Natural killer cell (primary cell): Measurements from ENCODE around the gene CWF19L2. TPM values are rescaled to one million over a fixed set of nuclear protein-coding genes. Genes with fewer than 3 reads are reported as not detected.

Experiments used
- ATAC-seq, 3 donors: fragments of 150-1000 bp in 2 of 3; fragments of 200-7000 bp in 1 of 3; cut with Tn5 transposase; 1 replicate in 1 of 3; 2 replicates in 2 of 3; pipeline ENCODE4 v1.10.0; 2021; ENCODE audit warnings: mild to moderate bottlenecking in 2 of 3, moderate library complexity in 2 of 3
- DNase-seq, 2 donors: peaks; one replicate each; pipeline versions ENCODE4 v3.0.0 to v3.0.0-alpha.2; 2013 to 2021; ENCODE audit warnings: mixed read lengths in 1 of 2
- H3K27ac ChIP-seq: one replicate; pipeline ENCODE4 v1.5.1; 2013; ENCODE audit warnings: mild to moderate bottlenecking, low read length
- H3K27me3 ChIP-seq: one replicate; pipeline ENCODE4 v1.6.1; 2013; ENCODE audit warnings: low read length; ENCODE audit not compliant: control insufficient read depth, insufficient read depth
- H3K36me3 ChIP-seq: one replicate; pipeline ENCODE4 v1.6.1; 2013; ENCODE audit warnings: low read length; ENCODE audit not compliant: control insufficient read depth, insufficient read depth
- H3K4me1 ChIP-seq: one replicate; pipeline ENCODE4 v1.6.1; 2013; ENCODE audit warnings: low read length; ENCODE audit not compliant: control insufficient read depth, insufficient read depth
- H3K4me3 ChIP-seq: one replicate; pipeline ENCODE4 v1.5.1; 2013; ENCODE audit warnings: low read length
- H3K9me3 ChIP-seq: one replicate; pipeline ENCODE4 v1.6.1; 2013; ENCODE audit warnings: low read length; ENCODE audit not compliant: control insufficient read depth, insufficient read depth
- H3K27ac Mint-ChIP-seq, 2 donors: one replicate each; pipeline ENCODE4 v1.8.0; 2022; ENCODE audit warnings: mild to moderate bottlenecking in 2 of 2, mixed read lengths in 2 of 2, moderate library complexity in 1 of 2
- H3K27me3 Mint-ChIP-seq, 2 donors: one replicate each; pipeline ENCODE4 v1.8.0; 2022; ENCODE audit warnings: low read depth in 2 of 2, mixed read lengths in 2 of 2
- H3K36me3 Mint-ChIP-seq: one replicate; pipeline ENCODE4 v1.8.0; 2022; ENCODE audit warnings: mixed read lengths
- H3K4me1 Mint-ChIP-seq, 2 donors: one replicate each; pipeline ENCODE4 v1.8.0; 2022; ENCODE audit warnings: mixed read lengths in 2 of 2
- H3K4me3 Mint-ChIP-seq: one replicate; pipeline ENCODE4 v1.8.0; 2022; ENCODE audit warnings: mild to moderate bottlenecking, moderate library complexity, mixed read lengths
- H3K9me3 Mint-ChIP-seq, 2 donors: one replicate each; pipeline ENCODE4 v1.8.0; 2022; ENCODE audit warnings: mixed read lengths in 2 of 2
- WGBS: methylation state at CpG from one replicate; pipeline ENCODE4 v1.1.7; 2013; ENCODE audit warnings: missing lambda C conversion rate; ENCODE audit not compliant: insufficient coverage; 5-methylcytosine and 5-hydroxymethylcytosine counted together
- intact Hi-C: fragments of 100-400 bp; cut with micrococcal nuclease; formaldehyde crosslinking; loops from one replicate; pipeline ENCODE4 v1.14.2; 2022
- total RNA-seq, 4 donors: library from RNA; stranded (reverse); fragments of 120-200 nt in 1 of 4; gene quantifications; one replicate each; pipeline versions ENCODE4 v1.2.3 to v1.2.4, GENCODE V29; 2013 to 2022
- TF ChIP-seq, protein P1 (sequence below): fragments of 200-600 bp; IDR thresholded peaks from one replicate; pipeline ENCODE4 v1.8.0; 2022; ENCODE audit warnings: antibody characterized with exemption

Gene CWF19L2
- total RNA-seq, 3 donors from 2014 or later (not counting 1 experiment from before 2014, with no cell fraction given): 25.8 to 34.8 (median 28.0) TPM

DNA sequence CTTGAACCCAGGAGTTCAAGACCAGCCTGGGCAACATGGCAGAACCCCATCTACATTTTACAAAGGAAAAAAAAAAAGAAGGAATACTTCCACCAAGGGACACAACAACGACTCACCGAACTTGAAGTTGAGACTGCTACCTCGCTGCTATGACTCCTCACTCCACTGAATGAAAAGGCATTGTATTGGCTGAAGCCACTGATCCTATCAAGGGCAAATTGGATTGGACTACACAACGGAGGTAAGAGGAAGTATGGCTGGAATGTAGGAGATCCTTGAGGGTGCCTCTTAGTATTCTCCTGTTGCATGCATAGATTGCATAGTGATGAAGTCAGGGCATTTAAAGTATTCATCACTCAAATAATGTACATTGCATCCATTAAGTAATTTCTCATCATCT lies 97.9 kb downstream of the CWF19L2 start:
- WGBS: 100% methylated on average over 4 of the region's 4 CpGs
- Histone ChIP-seq H3K9me3 (no peaks in the 10 kb centered on the region), H3K4me1 (no peaks in the 10 kb centered on the region), H3K27ac (no peak overlapping the region), H3K4me3 (no peak overlapping the region), H3K27me3 (no peaks in the 10 kb centered on the region), H3K36me3 (no peaks in the 10 kb centered on the region)
- TF ChIP-seq, protein P1, sequence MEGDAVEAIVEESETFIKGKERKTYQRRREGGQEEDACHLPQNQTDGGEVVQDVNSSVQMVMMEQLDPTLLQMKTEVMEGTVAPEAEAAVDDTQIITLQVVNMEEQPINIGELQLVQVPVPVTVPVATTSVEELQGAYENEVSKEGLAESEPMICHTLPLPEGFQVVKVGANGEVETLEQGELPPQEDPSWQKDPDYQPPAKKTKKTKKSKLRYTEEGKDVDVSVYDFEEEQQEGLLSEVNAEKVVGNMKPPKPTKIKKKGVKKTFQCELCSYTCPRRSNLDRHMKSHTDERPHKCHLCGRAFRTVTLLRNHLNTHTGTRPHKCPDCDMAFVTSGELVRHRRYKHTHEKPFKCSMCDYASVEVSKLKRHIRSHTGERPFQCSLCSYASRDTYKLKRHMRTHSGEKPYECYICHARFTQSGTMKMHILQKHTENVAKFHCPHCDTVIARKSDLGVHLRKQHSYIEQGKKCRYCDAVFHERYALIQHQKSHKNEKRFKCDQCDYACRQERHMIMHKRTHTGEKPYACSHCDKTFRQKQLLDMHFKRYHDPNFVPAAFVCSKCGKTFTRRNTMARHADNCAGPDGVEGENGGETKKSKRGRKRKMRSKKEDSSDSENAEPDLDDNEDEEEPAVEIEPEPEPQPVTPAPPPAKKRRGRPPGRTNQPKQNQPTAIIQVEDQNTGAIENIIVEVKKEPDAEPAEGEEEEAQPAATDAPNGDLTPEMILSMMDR: no peak
- peaks cover 5 to 9% of the 10 kb centered on the region in 2 donors for H3K4me1 Mint-ChIP-seq
- intact Hi-C loops: no loop called here
- peaks cover 0 to 2% of the 10 kb centered on the region in 2 donors for H3K9me3 Mint-ChIP-seq
- ATAC-seq (no peak), DNase-seq (no peak)
- no peaks in the 10 kb centered on the region for H3K27me3 Mint-ChIP-seq
- no peak overlapping the region for H3K4me3 Mint-ChIP-seq
- no peak overlapping the region for H3K27ac Mint-ChIP-seq
- H3K36me3 Mint-ChIP-seq: peaks cover 14% of the 10 kb centered on the region

DNA sequence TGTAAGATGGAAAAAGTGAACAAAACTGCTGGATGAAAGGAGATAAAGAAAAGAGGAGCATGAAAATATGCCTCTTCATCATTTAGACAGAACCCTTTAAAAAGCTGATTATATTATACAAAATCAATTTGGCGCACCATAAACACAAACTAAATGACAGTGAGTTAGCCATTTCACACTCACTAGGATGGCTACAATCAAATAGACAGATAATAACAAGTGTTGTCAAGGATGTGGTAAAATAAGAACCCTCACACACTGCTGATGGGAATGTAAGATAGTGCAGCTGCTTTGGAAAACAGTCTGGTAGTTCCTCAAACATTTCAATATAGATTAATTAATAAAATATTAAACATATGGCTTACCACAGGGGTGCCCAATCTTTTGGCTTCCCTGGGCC lies 99.7 kb downstream of the CWF19L2 start:
- DNase-seq (no peak), ATAC-seq (no peak)
- H3K4me1 Mint-ChIP-seq: peaks cover 5 to 9% of the 10 kb centered on the region in 2 donors
- intact Hi-C loops: no loop called here
- Histone ChIP-seq H3K4me1 (no peaks in the 10 kb centered on the region), H3K27ac (no peak overlapping the region), H3K4me3 (no peak overlapping the region), H3K27me3 (no peaks in the 10 kb centered on the region), H3K36me3 (peaks cover 4% of the 10 kb centered on the region), H3K9me3 (no peaks in the 10 kb centered on the region)
- TF ChIP-seq, protein P1: no peak
- H3K9me3 Mint-ChIP-seq: peaks cover 0 to 2% of the 10 kb centered on the region in 2 donors
- no peaks in the 10 kb centered on the region for H3K27me3 Mint-ChIP-seq
- H3K4me3 Mint-ChIP-seq: no peak overlapping the region
- WGBS: no CpG with 5 or more reads among the region's 1 CpG
- H3K36me3 Mint-ChIP-seq: peaks cover 14% of the 10 kb centered on the region
- H3K27ac Mint-ChIP-seq: no peak overlapping the region

DNA sequence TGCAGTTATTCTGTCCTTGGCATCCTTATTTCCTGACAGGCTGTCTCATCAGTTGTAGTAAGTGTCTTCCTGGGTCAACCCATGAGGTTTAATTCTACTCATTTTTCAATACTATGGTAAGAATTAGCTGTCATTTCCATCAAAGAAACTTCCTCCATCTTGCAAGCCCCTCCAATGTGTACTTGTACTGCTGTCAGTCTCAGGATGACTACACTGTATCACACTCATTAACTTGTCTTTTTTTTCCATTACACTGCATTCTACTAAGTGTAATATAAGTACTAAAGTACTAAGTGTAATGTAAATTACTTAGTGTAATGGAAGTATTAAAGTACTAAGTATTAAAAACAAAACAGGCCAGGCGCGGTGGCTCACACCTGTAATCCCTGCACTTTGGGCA lies 102.8 kb downstream of the CWF19L2 start:
- Histone ChIP-seq H3K4me3 (no peak overlapping the region), H3K4me1 (no peaks in the 10 kb centered on the region), H3K27ac (no peak overlapping the region), H3K36me3 (peaks cover 18% of the 10 kb centered on the region), H3K27me3 (no peaks in the 10 kb centered on the region), H3K9me3 (no peaks in the 10 kb centered on the region)
- DNase-seq (no peak), ATAC-seq (no peak)
- Mint-ChIP-seq H3K36me3 (no peaks in the 10 kb centered on the region), H3K4me1 (peaks cover 8 to 14% of the 10 kb centered on the region in 2 donors), H3K9me3 (no peaks in the 10 kb centered on the region), H3K27me3 (no peaks in the 10 kb centered on the region), H3K4me3 (no peak overlapping the region), H3K27ac (no peak overlapping the region)
- intact Hi-C loops: no loop called here
- 73% methylated on average over 2 of the region's 2 CpGs for WGBS
- TF ChIP-seq, protein P1: no peak

DNA sequence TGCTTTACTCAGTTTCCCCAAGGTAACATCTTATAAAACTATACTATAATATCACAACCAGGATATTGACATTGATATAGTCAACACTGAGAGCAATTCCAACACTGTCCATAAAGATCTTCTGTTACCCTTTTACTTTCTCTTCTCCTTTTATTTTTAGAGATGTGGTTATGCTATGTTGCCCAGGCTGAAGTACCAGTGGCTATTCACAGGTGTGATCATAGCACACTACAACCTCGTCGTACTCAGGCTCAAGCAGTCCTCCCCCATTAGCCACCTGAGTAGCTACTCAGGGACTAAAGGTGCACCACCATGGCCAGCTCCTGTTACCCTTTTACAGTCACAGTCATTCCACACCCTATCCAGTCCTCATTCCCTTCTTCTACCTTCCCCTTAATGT lies 119.7 kb downstream of the CWF19L2 start:
- WGBS: 67% methylated on average over 2 of the region's 2 CpGs
- peaks cover 2% of the 10 kb centered on the region in 2 donors for H3K9me3 Mint-ChIP-seq
- H3K36me3 ChIP-seq: peaks cover 13% of the 10 kb centered on the region
- no peaks in the 10 kb centered on the region for H3K27me3 ChIP-seq
- H3K27ac ChIP-seq: no peak overlapping the region
- intact Hi-C loops: no loop called here
- no peak overlapping the region for H3K4me3 ChIP-seq
- no peak overlapping the region for H3K4me3 Mint-ChIP-seq
- TF ChIP-seq, protein P1: no peak
- no peaks in the 10 kb centered on the region for H3K9me3 ChIP-seq
- H3K27me3 Mint-ChIP-seq: no peaks in the 10 kb centered on the region
- H3K4me1 Mint-ChIP-seq: no peaks in the 10 kb centered on the region
- no peaks in the 10 kb centered on the region for H3K36me3 Mint-ChIP-seq
- ATAC-seq: no peak
- DNase-seq: no peak
- H3K27ac Mint-ChIP-seq: no peak overlapping the region
- H3K4me1 ChIP-seq: no peaks in the 10 kb centered on the region
